ENCODE results near the gene BNIP1. TPM values are rescaled to one million over a fixed set of nuclear protein-coding genes. Genes with fewer than 3 reads are reported as not detected.
"Not testable (repeated sequence)": the region's sequence is repeated elsewhere in the genome, so short reads cannot be mapped to it uniquely, and the experiment has no call there.

Gene BNIP1, protein sequence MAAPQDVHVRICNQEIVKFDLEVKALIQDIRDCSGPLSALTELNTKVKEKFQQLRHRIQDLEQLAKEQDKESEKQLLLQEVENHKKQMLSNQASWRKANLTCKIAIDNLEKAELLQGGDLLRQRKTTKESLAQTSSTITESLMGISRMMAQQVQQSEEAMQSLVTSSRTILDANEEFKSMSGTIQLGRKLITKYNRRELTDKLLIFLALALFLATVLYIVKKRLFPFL
- polyA plus RNA-seq (ENCODE audit: insufficient read length in 10 of 10) = 10 to 100 TPM; 10.9 to 13.2 (median 12.4) TPM
- long read RNA-seq, donor 1, transcript BNIP1-202 (6 exons, 1,184 nt) = major isoform, 6 of 6 reads
- long read RNA-seq, donor 1, partial matches to known transcripts = 0 of 6 reads
- long read RNA-seq, donor 1, other reads (novel, unspliced or antisense) = 0 of 6 reads
- long read RNA-seq, donor 2, transcript BNIP1-202 (6 exons, 1,184 nt) = major isoform, 5 of 5 reads
- long read RNA-seq, donor 2, partial matches to known transcripts = 0 of 5 reads
- long read RNA-seq, donor 2, other reads (novel, unspliced or antisense) = 0 of 5 reads
- long read RNA-seq, donor 3 = 0 reads
- long read RNA-seq, donor 4, partial matches to known transcripts = 0 of 4 reads
- long read RNA-seq, donor 4, other reads (novel, unspliced or antisense) = 0 of 4 reads
- long read RNA-seq, donor 5, transcript BNIP1-202 (6 exons, 1,184 nt) = major isoform, 9 of 9 reads
- long read RNA-seq, donor 5, partial matches to known transcripts = 0 of 9 reads
- long read RNA-seq, donor 5, other reads (novel, unspliced or antisense) = 0 of 9 reads
- long read RNA-seq, donor 6, transcript BNIP1-202 (6 exons, 1,184 nt) = major isoform, 6 of 6 reads
- long read RNA-seq, donor 6, partial matches to known transcripts = 0 of 6 reads
- long read RNA-seq, donor 6, other reads (novel, unspliced or antisense) = 0 of 6 reads
- long read RNA-seq, donor 7, transcript BNIP1-202 (6 exons, 1,184 nt) = major isoform, 5 of 5 reads
- long read RNA-seq, donor 7, partial matches to known transcripts = 0 of 5 reads
- long read RNA-seq, donor 7, other reads (novel, unspliced or antisense) = 0 of 5 reads
- long read RNA-seq, donor 8, transcript BNIP1-202 (6 exons, 1,184 nt) = major isoform, 5 of 11 reads
- long read RNA-seq, donor 8, partial matches to known transcripts = 6 of 11 reads
- long read RNA-seq, donor 8, other reads (novel, unspliced or antisense) = 0 of 11 reads
- long read RNA-seq, donor 9, partial matches to known transcripts = 0 of 1 reads
- long read RNA-seq, donor 9, other reads (novel, unspliced or antisense) = 0 of 1 reads

DNA sequence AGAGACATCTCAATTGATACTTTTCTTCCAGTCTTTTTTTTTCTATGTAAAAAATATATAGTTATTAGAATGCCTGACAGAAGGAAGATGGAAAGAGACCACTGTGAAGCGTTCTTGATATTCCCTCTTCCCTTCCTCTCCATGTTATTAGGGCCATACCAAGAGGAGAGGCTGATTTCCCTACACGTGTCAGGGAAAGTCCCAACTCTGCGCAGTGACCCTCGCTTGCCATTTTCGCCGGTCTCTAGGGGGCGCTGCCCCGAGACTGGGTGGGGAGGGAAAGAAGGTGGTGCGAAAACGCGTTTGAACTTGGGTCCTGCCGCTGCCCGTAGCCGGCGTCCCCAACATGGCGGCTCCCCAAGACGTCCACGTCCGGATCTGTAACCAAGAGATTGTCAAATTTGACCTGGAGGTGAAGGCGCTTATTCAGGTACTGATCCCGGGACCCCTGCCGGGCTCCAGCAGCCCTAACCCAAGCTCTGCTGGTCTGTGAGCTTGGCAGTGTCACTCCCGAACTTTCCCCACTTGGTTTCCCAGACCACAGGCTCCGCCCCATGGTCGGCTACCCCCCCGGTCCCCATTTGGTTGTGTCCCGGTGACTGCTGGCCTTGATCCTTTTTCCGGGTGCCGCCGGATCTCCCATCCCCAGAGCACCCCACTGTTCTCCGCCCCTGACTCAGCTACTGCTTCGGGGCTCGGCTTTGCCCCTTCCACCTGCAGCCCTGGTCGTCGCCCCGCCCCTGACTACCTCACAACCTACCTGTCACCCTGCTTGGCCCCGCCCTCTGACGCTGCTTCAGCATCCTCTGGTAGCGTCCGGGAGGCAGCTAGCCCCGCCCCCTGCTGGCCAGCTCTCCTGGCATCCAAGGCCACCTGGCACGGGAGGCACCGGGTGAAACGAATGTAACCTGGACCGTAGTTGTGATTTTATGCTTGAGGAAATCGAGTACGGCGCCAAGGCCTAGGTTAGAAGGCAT, at the start of gene BNIP1:
Gene BNIP1 (plus strand): TSS at position 332 of the 977 bp plus-strand sequence. CDS start 15 bp downstream, at position 347.
- peak; percentile 93 to 98 (median 97) for DNase-seq

DNA sequence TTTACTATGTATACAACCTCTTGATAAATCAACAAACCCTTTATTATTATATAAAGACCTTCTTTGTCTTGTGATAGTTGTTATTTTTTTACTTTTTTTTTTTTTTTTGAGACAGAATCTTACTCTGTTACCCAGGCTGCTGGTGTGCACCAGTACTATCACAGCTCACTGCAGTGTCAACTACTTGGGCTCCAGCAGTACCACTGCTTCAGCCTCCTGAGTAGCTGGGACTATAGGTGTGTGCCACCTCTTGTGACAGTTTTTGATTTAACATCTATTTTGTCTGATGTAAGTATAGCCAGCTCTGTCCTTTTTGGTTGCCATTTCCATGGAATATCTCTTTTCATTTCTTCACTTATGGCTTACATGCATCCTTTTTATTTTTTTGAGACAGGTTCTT, 45.5 kb upstream of the BNIP1 start:
- no peak for DNase-seq

DNA sequence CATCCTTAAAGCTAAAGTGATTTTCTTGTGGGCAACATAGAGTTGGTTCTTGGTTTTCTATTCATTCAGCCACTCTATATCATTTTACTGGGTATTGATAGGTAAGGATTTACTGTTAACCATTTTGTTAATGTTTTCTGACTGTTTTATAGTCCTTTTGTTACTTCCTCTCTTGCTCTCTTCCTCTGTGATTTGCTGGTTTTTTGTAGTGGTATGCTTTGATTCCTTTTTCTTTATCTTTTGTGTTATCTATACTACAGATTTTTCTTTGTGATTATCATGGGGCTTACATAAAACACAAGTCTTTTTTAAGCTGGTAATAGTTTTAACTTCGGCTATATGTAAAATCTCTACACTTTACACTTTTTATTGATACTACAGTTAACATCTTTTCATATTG, 44.9 kb upstream of the BNIP1 start:
- no peak for DNase-seq

DNA sequence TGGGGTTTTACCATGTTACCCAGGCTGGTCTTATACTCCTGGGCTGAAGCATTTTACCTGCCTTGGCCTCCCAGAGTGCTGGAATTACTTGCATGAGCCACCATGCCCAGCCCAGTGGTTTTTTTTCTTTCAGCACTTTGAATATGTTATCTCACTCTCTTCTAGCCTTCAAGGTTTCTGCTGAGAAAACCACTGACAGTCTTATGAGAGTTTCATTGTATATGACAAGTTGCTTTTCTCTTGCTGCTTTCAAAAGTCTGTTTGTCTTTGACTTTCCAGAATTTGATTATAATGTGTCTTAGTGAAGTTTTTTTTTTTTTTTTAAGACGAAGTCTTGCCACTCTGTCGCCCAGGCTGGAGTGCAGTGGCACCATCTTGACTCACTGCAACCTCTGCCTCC, 43.1 kb upstream of the BNIP1 start:
- no peak for DNase-seq

DNA sequence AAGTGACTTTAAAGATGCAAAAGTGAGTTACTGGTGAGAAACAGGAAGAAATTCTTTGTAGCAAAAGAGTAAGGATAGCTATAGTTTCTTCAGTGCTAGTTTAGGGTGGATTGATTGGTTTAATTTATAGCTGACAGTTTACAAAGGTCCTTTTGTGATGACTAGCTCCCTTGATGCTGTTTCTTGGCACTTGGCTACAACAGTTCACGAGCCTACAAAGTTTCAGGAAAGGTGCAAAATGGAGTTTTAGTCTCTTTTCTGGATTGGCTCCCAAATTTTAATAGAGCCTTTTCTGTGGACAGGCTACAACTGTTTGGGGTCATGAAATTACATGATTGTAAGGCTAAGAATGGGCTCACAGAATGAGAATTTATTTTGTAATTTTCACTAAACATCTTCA, 40.9 kb upstream of the BNIP1 start:
- no peak for DNase-seq

- no peak for DNase-seq
Measured at GRCh38 chr5:173108914-173109313, 35.4 kb upstream of the BNIP1 start.

- no peak for DNase-seq
Measured at GRCh38 chr5:173114536-173114935, 29.8 kb upstream of the BNIP1 start.

GRCh38 chr5:173119719-173120118, 24.6 kb upstream of the BNIP1 start:
- no peak for DNase-seq

- no peak for DNase-seq
Measured at GRCh38 chr5:173123416-173123815, 20.9 kb upstream of the BNIP1 start.

DNA sequence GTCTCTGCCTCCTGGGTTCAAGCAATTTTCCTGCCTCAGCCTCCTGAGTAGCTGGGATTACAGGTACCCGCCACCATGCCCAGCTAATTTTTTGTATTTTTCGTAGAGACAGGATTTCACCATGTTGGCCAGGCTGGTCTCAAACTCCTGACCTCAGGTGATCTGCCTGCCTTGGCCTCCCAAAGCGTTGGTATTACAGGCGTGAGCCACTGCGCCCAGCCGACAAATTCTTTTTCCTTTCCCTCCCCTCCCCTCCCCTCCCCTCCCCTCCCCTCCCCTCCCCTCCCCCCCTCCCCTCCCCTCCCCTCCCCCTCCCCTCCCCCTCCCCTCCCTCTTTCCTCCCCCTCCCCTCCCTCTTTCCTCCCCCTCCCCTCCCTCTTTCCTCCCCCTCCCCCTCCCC, 12.2 kb upstream of the BNIP1 start:
- DNase-seq = not testable (repeated sequence)

DNA sequence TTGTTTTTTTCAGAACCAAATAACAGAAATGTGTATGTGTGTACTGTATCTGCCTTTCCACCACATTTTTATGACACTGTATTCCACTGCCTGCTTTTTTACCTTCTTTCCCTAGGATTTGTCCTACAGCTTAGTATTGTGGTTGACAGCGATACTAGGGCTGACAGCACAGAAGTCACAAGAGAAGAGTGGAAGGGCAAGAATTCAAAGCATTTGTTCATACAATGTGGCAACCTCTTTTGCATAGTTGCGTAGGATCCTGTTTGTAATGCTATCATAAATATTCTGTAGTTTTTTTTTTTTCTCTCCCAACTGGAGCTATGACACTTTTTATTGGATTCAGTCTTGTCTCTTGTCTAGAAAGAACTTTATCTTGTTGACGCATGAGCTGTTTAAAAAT, 5.6 kb upstream of the BNIP1 start:
- no peak for DNase-seq

DNA sequence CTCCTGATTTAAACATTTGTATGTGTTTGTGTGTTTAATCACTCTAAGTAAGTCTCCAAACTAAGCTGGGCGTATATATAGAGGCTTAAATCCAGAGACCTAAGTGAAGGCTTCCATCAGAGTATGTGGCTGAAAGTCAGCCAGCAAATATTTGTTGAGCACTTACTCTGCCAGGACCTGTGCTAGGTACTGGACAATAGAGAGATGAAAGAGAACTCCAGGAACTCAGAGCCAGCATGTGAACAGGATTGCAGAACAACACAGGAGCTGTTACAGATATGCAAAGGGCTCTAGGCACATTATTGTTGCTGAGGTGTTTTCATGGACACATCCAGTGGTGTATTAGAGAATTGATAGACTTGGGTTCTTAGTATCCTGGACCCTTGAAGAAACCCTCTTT, 4.7 kb upstream of the BNIP1 start:
- no peak for DNase-seq

GRCh38 chr5:173140769-173141168, 3.6 kb upstream of the BNIP1 start:
- no peak for DNase-seq

DNA sequence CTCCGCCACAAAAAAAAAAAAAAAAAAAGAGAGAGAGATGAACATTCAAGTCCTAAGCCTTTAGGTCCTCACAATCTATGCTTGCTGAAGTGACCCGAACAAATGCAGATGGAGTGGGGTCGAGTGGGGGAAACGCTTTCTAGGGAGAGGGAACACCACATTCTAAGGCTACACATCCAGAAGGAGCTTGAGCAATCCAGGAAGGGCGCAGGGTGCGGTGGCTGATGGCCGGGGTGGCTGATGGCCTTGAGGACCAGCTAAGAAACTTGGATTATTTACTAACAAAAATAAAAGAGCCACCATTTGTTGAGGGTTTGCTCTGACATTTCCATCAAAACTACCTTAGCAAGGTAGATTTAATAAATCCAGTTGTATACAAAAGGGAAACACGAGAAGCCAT, 764 bp upstream of the BNIP1 start:
- DNase-seq = no peak

- no peak for DNase-seq
Measured at GRCh38 chr5:173148354-173148753, 4.0 kb downstream of the BNIP1 start.

DNA sequence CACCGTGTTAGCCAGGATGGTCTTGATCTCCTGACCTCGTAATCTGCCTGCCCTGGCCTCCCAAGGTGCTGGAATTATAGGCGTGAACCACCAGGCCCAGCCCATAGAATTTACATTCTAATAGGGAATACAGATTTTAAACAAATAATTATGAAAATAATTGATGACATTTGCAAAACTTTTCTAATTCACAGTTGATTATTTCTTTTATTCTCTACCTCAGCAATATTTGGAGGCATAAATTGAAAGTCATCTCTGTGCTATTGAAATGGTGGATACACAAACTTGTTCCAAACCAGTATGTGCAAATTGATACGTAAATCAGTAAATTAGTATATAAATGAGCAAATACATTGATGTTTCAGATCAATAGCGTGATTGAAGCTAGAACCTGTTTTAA, 8.2 kb downstream of the BNIP1 start:
- DNase-seq = no peak

DNA sequence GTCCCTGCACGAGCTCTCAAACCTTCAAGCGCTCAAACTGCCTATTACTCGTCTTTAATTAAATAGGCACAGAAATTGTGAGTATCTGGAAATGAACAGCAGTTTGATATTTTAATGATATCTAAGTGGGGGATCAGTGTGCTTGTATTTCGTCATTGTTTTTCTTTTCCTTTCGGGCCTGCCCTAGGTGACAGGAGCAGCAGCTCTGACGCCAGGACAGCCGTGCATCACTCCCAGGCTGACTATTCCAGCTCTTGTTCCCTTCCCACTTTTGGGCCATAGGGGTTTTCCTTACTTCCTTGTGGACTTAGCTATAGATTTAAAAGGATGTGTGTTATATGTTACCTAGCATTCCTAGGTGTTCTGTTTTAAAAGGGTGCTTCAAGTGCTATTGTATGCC, 9.5 kb downstream of the BNIP1 start:
- DNase-seq = no peak

DNA sequence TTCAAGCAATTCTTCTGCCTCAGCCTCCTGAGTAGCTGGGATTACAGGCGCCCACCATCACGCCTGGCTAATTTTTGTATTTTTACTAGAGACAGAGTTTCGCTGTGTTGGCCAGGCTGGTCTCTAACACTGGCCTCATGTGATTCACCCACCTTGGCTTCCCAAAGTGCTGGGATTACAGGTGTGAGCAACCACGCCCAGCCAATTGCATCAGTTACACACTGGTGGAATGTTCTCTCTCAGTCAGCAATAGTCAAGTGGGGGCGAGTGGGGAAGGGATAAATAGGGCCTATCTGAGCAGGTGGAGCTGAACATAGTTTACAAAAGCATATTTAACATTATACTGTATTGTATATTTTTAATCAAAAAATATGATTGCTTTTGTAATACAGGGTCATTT, 10.3 kb downstream of the BNIP1 start:
- not testable (repeated sequence) for DNase-seq

DNA sequence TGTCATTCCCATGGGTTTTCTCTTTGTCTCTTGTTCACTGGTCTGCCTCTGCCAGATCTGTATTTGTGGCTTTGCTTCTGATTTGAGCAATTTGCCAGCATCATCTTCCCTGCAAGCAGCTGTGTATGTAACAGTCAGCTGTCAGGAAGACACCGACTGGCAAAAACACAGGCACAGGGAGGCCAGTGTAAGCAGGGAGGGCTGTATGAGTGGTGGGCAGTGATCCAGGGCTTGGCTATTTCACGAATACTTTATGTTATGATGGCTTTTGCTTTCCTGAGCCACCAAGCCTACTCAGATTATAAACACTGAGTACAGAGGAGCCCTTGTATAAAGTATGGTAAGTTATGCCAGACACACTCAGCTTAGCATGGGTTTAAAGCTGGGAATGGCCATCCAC, 11.6 kb downstream of the BNIP1 start:
- peak in 2 of 3 donors; percentile 6 to 13 for DNase-seq

DNA sequence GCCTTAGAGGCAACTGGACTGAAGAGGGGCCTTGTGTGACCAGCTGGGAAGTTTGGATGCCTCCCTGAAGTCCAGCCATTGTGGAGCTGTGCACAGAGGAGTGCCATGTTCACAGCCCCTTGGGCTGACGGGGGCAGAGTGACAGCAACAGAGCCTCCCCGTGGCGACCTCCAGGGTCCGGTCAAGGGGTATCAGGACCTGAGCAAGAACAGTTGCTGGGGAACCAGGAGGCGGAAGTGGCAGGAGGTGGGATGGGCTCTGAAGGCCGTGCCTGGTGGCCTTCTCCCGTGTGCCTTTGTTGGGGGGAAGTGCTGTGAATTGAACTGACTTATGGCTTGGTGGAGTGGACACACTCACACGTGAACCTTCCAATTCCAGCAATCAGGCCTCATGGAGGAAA, 14.0 kb downstream of the BNIP1 start:
- no peak for DNase-seq

- no peak for DNase-seq
Measured at GRCh38 chr5:173159256-173159655, 14.9 kb downstream of the BNIP1 start.

Measured in muscle of back (tissue), 13 donors.